HG02588 (cell line): ENCODE measurements around the gene JAK2.
"Not testable (repeated sequence)": the region's sequence is repeated elsewhere in the genome, so short reads cannot be mapped to it uniquely, and the experiment has no call there.

ENCODE experiments used
- ATAC-seq: cut with Tn5 transposase; IDR thresholded peaks from one replicate; pipeline ENCODE4 v1.9.1; 2021; ENCODE audit warnings: mild to moderate bottlenecking, moderate library complexity; ENCODE audit not compliant: unreplicated experiment

The JAK2 gene

GRCh38 chr9:5041390-5042115 is 56.5 kb downstream of the JAK2 start:
- no peak for ATAC-seq

- ATAC-seq: no peak
These were observed 57.6 kb downstream of the JAK2 start for GRCh38 chr9:5042661-5043178.

- no peak for ATAC-seq
These were observed 58.3 kb downstream of the JAK2 start for GRCh38 chr9:5043381-5043780.

- ATAC-seq: no peak
These were observed 59.1 kb downstream of the JAK2 start for GRCh38 chr9:5044160-5044559.

GRCh38 chr9:5052838-5053237 is 67.8 kb downstream of the JAK2 start:
- ATAC-seq: no peak

GRCh38 chr9:5062631-5063030 is 77.6 kb downstream of the JAK2 start:
- ATAC-seq: no peak

- no peak for ATAC-seq
These were observed 87.8 kb downstream of the JAK2 start for GRCh38 chr9:5072871-5073270.

- ATAC-seq: no peak
These were observed 88.6 kb downstream of the JAK2 start for GRCh38 chr9:5073701-5074100.

- ATAC-seq: no peak
These were observed 100.9 kb downstream of the JAK2 start for GRCh38 chr9:5085993-5086392.

- ATAC-seq: no peak
These were observed 104.7 kb downstream of the JAK2 start for GRCh38 chr9:5089737-5090136.

- no peak for ATAC-seq
These were observed 110.7 kb downstream of the JAK2 start for GRCh38 chr9:5095795-5096194.

- no peak for ATAC-seq
These were observed 114.4 kb downstream of the JAK2 start for GRCh38 chr9:5099466-5099865.

- not testable (repeated sequence) for ATAC-seq
These were observed 116.1 kb downstream of the JAK2 start for GRCh38 chr9:5101127-5101526.

GRCh38 chr9:5106517-5106916 is 121.4 kb downstream of the JAK2 start:
- not testable (repeated sequence) for ATAC-seq

- no peak for ATAC-seq
These were observed 126.0 kb downstream of the JAK2 start for GRCh38 chr9:5110867-5111681.

GRCh38 chr9:5111696-5112095 is 126.6 kb downstream of the JAK2 start:
- no peak for ATAC-seq

- no peak for ATAC-seq
These were observed 127.1 kb downstream of the JAK2 start for GRCh38 chr9:5112109-5112592.

- ATAC-seq: no peak
These were observed 127.6 kb downstream of the JAK2 start for GRCh38 chr9:5112646-5113045.

- ATAC-seq: no peak
These were observed 128.5 kb downstream of the JAK2 start for GRCh38 chr9:5113523-5113922.

- ATAC-seq: no peak
These were observed 129.1 kb downstream of the JAK2 start for GRCh38 chr9:5113994-5114748.

- ATAC-seq: no peak
These were observed 137.0 kb downstream of the JAK2 start for GRCh38 chr9:5122116-5122515.
